HG03025 (cell line): ENCODE measurements around the gene IGHMBP2.

Experiments used
- ATAC-seq: cut with Tn5 transposase; IDR thresholded peaks from one replicate; pipeline ENCODE4 v1.9.1; 2021; ENCODE audit warnings: mild to moderate bottlenecking, moderate library complexity; ENCODE audit not compliant: unreplicated experiment, low FRiP score

Gene IGHMBP2

GRCh38 chr11:68978626-68978930, 74.9 kb downstream of the IGHMBP2 start:
- no peak for ATAC-seq

- ATAC-seq = no peak
Observed at GRCh38 chr11:68978931-68979594, 75.4 kb downstream of the IGHMBP2 start.

- no peak for ATAC-seq
Observed at GRCh38 chr11:68979931-68980775, 76.5 kb downstream of the IGHMBP2 start.

GRCh38 chr11:68980776-68981065, 77.0 kb downstream of the IGHMBP2 start, which contains the start of gene MRGPRD:
TSS of gene MRGPRD (minus strand) at chr11:68980986. CDS start at chr11:68980986, 0 bp downstream.
- ATAC-seq = no peak

GRCh38 chr11:68982134-68982533, 78.4 kb downstream of the IGHMBP2 start:
- no peak for ATAC-seq

- ATAC-seq = no peak
Observed at GRCh38 chr11:68983801-68984200, 80.1 kb downstream of the IGHMBP2 start.

GRCh38 chr11:68987211-68987610, 83.5 kb downstream of the IGHMBP2 start:
- no peak for ATAC-seq

- no peak for ATAC-seq
Observed at GRCh38 chr11:68988491-68988890, 84.8 kb downstream of the IGHMBP2 start.
